A549 (cell line): ENCODE data around the gene MCAM. TPM values are rescaled to one million over a fixed set of nuclear protein-coding genes. Genes with fewer than 3 reads are reported as not detected.

Experiments used
- ATAC-seq, 2 experiments: fragments of 200-7000 bp in 1 of 2; fragments of >200 bp in 1 of 2; cut with Nextera tagmentation in 1 of 2; cut with Tn5 transposase in 1 of 2; 3 replicates each; pipeline versions ENCODE4 v1.8.0 to v1.9.1; 2018 to 2020; ENCODE audit warnings: mild to moderate bottlenecking in 1 of 2, moderate library complexity in 1 of 2
- CTCF ChIA-PET: fragments of 300-600 bp; sonication (Branson Sonifier 250); formaldehyde crosslinking; extraction: SDS; loops from one replicate; lab custom pipeline; 2021; ENCODE audit warnings: antibody characterized with exemption, inconsistent platforms; lab: Yijun Ruan, JAX
- POLR2A ChIA-PET: fragments of 350-600 bp; formaldehyde crosslinking; extraction: SDS; loops from one replicate; lab custom pipeline; 2021; ENCODE audit warnings: antibody characterized with exemption, inconsistent platforms; lab: Yijun Ruan, JAX
- DNase-seq, 2 experiments: peaks; one replicate each; pipeline versions ENCODE4 v3.0.0 to v3.0.0-alpha.2; 2011 to 2016; ENCODE audit warnings: low read depth in 1 of 2, low spot score in 1 of 2
- FAIRE-seq: peaks from 2 replicates; lab custom pipeline; 2011; peaks lifted over from hg19 to GRCh38; lab: Jason Lieb, UNC
- H3K27ac ChIP-seq, 2 experiments: fragments of >200 bp; sonication (Bioruptor Twin); formaldehyde crosslinking; 3 replicates each; pipeline ENCODE4 v1.5.1; 2016 to 2017
- H3K4me1 ChIP-seq: fragments of >200 bp; sonication (Bioruptor Twin); formaldehyde crosslinking; 3 replicates; pipeline ENCODE4 v1.6.1; 2016
- H3K4me2 ChIP-seq: fragments of >200 bp; sonication (Bioruptor Twin); formaldehyde crosslinking; 3 replicates; pipeline ENCODE4 v1.6.1; 2016
- H3K4me3 ChIP-seq: fragments of >200 bp; sonication (Bioruptor Twin); formaldehyde crosslinking; 3 replicates; pipeline ENCODE4 v1.5.1; 2016
- H3K9me3 ChIP-seq: fragments of >200 bp; sonication (Bioruptor Twin); formaldehyde crosslinking; 3 replicates; pipeline ENCODE4 v1.6.1; 2016
- BHLHE40 ChIP-seq: IDR thresholded peaks from 2 replicates; pipeline ENCODE4 v1.6.1; 2012; ENCODE audit warnings: low read depth, low read length, inconsistent platforms
- CBX2 ChIP-seq: fragments of 200-600 bp; sonication (generic); IDR thresholded peaks from 2 replicates; pipeline ENCODE4 v1.6.1; 2016; ENCODE audit warnings: low read depth, mild to moderate bottlenecking, borderline replicate concordance
- CHD4 ChIP-seq: fragments of 200-600 bp; sonication (generic); IDR thresholded peaks from 2 replicates; pipeline ENCODE4 v1.6.1; 2016; ENCODE audit warnings: antibody characterized with exemption, mild to moderate bottlenecking, borderline replicate concordance
- EP300 ChIP-seq, 2 experiments: fragments of >200 bp; sonication (Bioruptor Twin); formaldehyde crosslinking; IDR thresholded peaks; 2 replicates in 1 of 2; 3 replicates in 1 of 2; pipeline ENCODE4 v1.6.1; 2016 to 2017
- ESRRA ChIP-seq: fragments of 150-350 bp; IDR thresholded peaks from 2 replicates; pipeline ENCODE4 v1.6.1; 2014; ENCODE audit warnings: mild to moderate bottlenecking, low read length, borderline replicate concordance
- FOSB ChIP-seq: fragments of 250-450 bp; sonication (Bioruptor Pico); IDR thresholded peaks from 2 replicates; pipeline ENCODE4 v1.5.0; 2020; ENCODE audit warnings: mild to moderate bottlenecking, moderate library complexity
- FOSL2 ChIP-seq, 2 experiments: fragments of 450-650 bp in 1 of 2; fragments of >200 bp in 1 of 2; sonication (Bioruptor Twin) in 1 of 2; formaldehyde crosslinking; IDR thresholded peaks; 2 replicates each; pipeline versions ENCODE4 v1.5.0 to v1.6.1; 2016 to 2020; ENCODE audit warnings: mild to moderate bottlenecking in 1 of 2, moderate library complexity in 1 of 2
- FOXS1 ChIP-seq: fragments of 250-450 bp; sonication (Bioruptor Pico); IDR thresholded peaks from 2 replicates; pipeline ENCODE4 v1.5.0; 2020; ENCODE audit warnings: mild to moderate bottlenecking, moderate library complexity
- HES2 ChIP-seq: fragments of >200 bp; sonication (Bioruptor Twin); formaldehyde crosslinking; IDR thresholded peaks from 2 replicates; pipeline ENCODE4 v1.6.1; 2016
- HMGXB4 ChIP-seq: fragments of 250-450 bp; sonication (Bioruptor Pico); IDR thresholded peaks from 2 replicates; pipeline ENCODE4 v1.5.0; 2021; ENCODE audit warnings: mild to moderate bottlenecking, moderate library complexity, borderline replicate concordance
- HOXB13 ChIP-seq: fragments of 250-450 bp; sonication (Bioruptor Pico); IDR thresholded peaks from 2 replicates; pipeline ENCODE4 v1.5.0; 2020; ENCODE audit warnings: low read depth, mild to moderate bottlenecking, moderate library complexity
- JUN ChIP-seq, 2 experiments: fragments of >200 bp; sonication (Bioruptor Twin); formaldehyde crosslinking; IDR thresholded peaks; 2 replicates in 1 of 2; 3 replicates in 1 of 2; pipeline ENCODE4 v1.6.1; 2016 to 2017
- MAFK ChIP-seq: fragments of 450-650 bp; IDR thresholded peaks from 2 replicates; pipeline ENCODE4 v1.6.1; 2014; ENCODE audit not compliant: partially characterized antibody
- MAX ChIP-seq: IDR thresholded peaks from 2 replicates; pipeline ENCODE4 v1.6.1; 2012
- MYC ChIP-seq: IDR thresholded peaks from 2 replicates; pipeline ENCODE4 v1.6.1; 2012; ENCODE audit warnings: mild to moderate bottlenecking, inconsistent platforms, low read length, improper control_type of control experiment, borderline replicate concordance
- NFE2L2 ChIP-seq: fragments of 150-350 bp; conservative IDR thresholded peaks from 2 replicates; pipeline ENCODE4 v1.6.1; 2014; ENCODE audit warnings: low read length
- POLR2A ChIP-seq: IDR thresholded peaks from 2 replicates; pipeline ENCODE4 v1.6.1; 2012; ENCODE audit warnings: mild to moderate bottlenecking, low read length
- POLR2AphosphoS2 ChIP-seq: conservative IDR thresholded peaks from 2 replicates; pipeline ENCODE4 v1.6.1; 2012; ENCODE audit warnings: low read length, improper control_type of control experiment, inconsistent platforms
- REST ChIP-seq: fragments of 200-600 bp; sonication (generic); IDR thresholded peaks from 2 replicates; pipeline ENCODE4 v1.6.1; 2016; ENCODE audit warnings: antibody characterized with exemption, mild to moderate bottlenecking, moderate library complexity
- RFX5 ChIP-seq: fragments of 450-650 bp; IDR thresholded peaks from 2 replicates; pipeline ENCODE4 v1.7.1; 2014; ENCODE audit warnings: antibody characterized with exemption, mild to moderate bottlenecking, moderate library complexity
- RNF2 ChIP-seq: fragments of 200-600 bp; sonication (generic); IDR thresholded peaks from 2 replicates; pipeline ENCODE4 v1.6.1; 2016; ENCODE audit warnings: low read depth, mild to moderate bottlenecking, antibody characterized with exemption, moderate library complexity, borderline replicate concordance
- SREBF2 ChIP-seq: fragments of 450-650 bp; IDR thresholded peaks from 2 replicates; pipeline ENCODE4 v1.6.1; 2014; ENCODE audit warnings: mild to moderate bottlenecking, moderate library complexity
- TP53 ChIP-seq: fragments of 250-450 bp; sonication (Bioruptor Pico); IDR thresholded peaks from 2 replicates; pipeline ENCODE4 v1.5.0; 2021; ENCODE audit warnings: mild to moderate bottlenecking, moderate library complexity
- ZFP36 ChIP-seq: fragments of 450-650 bp; IDR thresholded peaks from 2 replicates; pipeline ENCODE4 v1.6.1; 2014; ENCODE audit warnings: borderline replicate concordance; ENCODE audit not compliant: partially characterized antibody
- ZSCAN20 ChIP-seq: fragments of 250-450 bp; sonication (Bioruptor Pico); IDR thresholded peaks from 2 replicates; pipeline ENCODE4 v1.8.0; 2022; ENCODE audit warnings: mild to moderate bottlenecking, moderate library complexity
- WGBS: methylation state at CpG from one replicate; pipeline ENCODE4 v1.1.6; 2017; ENCODE audit errors: missing lambda C conversion rate; 5-methylcytosine and 5-hydroxymethylcytosine counted together
- polyA plus RNA-seq, 4 experiments: library from polyadenylated mRNA; depleted of rRNA in 3 of 4; stranded (reverse); fragments of >200 nt; fragmentation: RNase III in 1 of 4; extraction: RNeasy Plus Mini Kit Qiagen cat#74134 plus additional on column Dnase treatment in 1 of 4; gene quantifications; 2 replicates in 3 of 4; 3 replicates in 1 of 4; pipeline ENCODE4 v1.2.3, GENCODE V29; 2011 to 2017

MCAM gene
- polyA plus RNA-seq, 2 of the 4 experiments (the other 2 are of a cell fraction) = 5.4 to 14.9 TPM

GRCh38 chr11:119319700-119320239 is 2.8 kb upstream of the MCAM start:
- H3K9me3 ChIP-seq = no peaks in the 10 kb centered on the region
- ATAC-seq (no peak), FAIRE-seq (no peak), DNase-seq (no peak)
- TF ChIP-seq POLR2A (no peak), POLR2AphosphoS2 (no peak), HOXB13 (CRISPR knock-in tag) (no peak), RFX5 (no peak), JUN (IDR thresholded peaks at IDR 0.05) (no peak), HMGXB4 (CRISPR knock-in tag) (no peak), CHD4 (no peak), ESRRA (no peak), ZFP36 (no peak), RNF2 (no peak), NFE2L2 (no peak), BHLHE40 (no peak), FOSB (CRISPR knock-in tag) (no peak)
- no peak overlapping the region for H3K27ac ChIP-seq
- ChIA-PET POLR2A (no interaction called here), CTCF (interaction anchor here (1.8 to 11.6 kb wide), 4 partner anchors 9 to 156 kb away, joined by 5 to 160 read pairs (median 18); partner anchors contain the start of gene C1QTNF5)
- H3K4me3 ChIP-seq = no peak overlapping the region
- no peak overlapping the region for H3K4me2 ChIP-seq
- H3K4me1 ChIP-seq = peaks cover 43% of the 10 kb centered on the region
- 87% methylated on average over 11 of the region's 11 CpGs for WGBS

GRCh38 chr11:119319136-119319699 is 2.3 kb upstream of the MCAM start:
- H3K4me3 ChIP-seq = no peak overlapping the region
- ChIA-PET POLR2A (no interaction called here), CTCF (interaction anchor here (0.8 to 11.6 kb wide), 4 partner anchors 9 to 157 kb away, joined by 3 to 160 read pairs (median 18); partner anchors contain the start of gene C1QTNF5)
- FAIRE-seq = no peak
- no peak for ATAC-seq
- no peak overlapping the region for H3K4me2 ChIP-seq
- DNase-seq = no peak
- H3K9me3 ChIP-seq = no peaks in the 10 kb centered on the region
- H3K27ac ChIP-seq = peak overlapping the region in 1 of 2 experiments; percentile 50; a peak in 1 of 6 replicates
- WGBS = 84% methylated on average over 8 of the region's 8 CpGs
- peaks cover 43% of the 10 kb centered on the region for H3K4me1 ChIP-seq
- TF ChIP-seq MAFK = no peak

- DNase-seq (no peak), ATAC-seq (no peak), FAIRE-seq (no peak)
- H3K4me2 ChIP-seq = peak overlapping the region; percentile 14; the same call in 1 of the 3 replicates
- H3K9me3 ChIP-seq = no peaks in the 10 kb centered on the region
- CTCF ChIA-PET = interaction anchor here (0.6 to 11.6 kb wide), 8 partner anchors 8 to 157 kb away, joined by 3 to 160 read pairs (median 4); partner anchors contain the start of gene C1QTNF5
- TF ChIP-seq FOXS1 = no peak
- TF ChIP-seq HES2 = no peak
- TF ChIP-seq TP53 = no peak
- TF ChIP-seq BHLHE40 = no peak
- TF ChIP-seq MAX = no peak
- no peak for TF ChIP-seq REST
- no peak for TF ChIP-seq ZSCAN20 (CRISPR knock-in tag)
- TF ChIP-seq POLR2AphosphoS2 = no peak
- no peak for TF ChIP-seq SREBF2
- TF ChIP-seq CBX2 = no peak
- TF ChIP-seq ESRRA = no peak
- TF ChIP-seq MYC = no peak
- TF ChIP-seq EP300 (IDR thresholded peaks at IDR 0.05) = no peak
- no peak for TF ChIP-seq FOSL2 (IDR thresholded peaks at IDR 0.05)
- TF ChIP-seq FOSL2 (CRISPR knock-in tag; IDR thresholded peaks at IDR 0.05) = no peak
- peaks cover 43% of the 10 kb centered on the region for H3K4me1 ChIP-seq
- H3K4me3 ChIP-seq = no peak overlapping the region
- POLR2A ChIA-PET = no interaction called here
- 74% methylated on average over 20 of the region's 22 CpGs for WGBS
- peak overlapping the region in 1 of 2 experiments; percentile 50; a peak in 2 of 6 replicates for H3K27ac ChIP-seq
Measured at GRCh38 chr11:119318240-119319135, 1.6 kb upstream of the MCAM start.
